Measurements from ENCODE around the gene ZFPM1. TPM values are rescaled to one million over a fixed set of nuclear protein-coding genes. Genes with fewer than 3 reads are reported as not detected.

The ZFPM1 gene
- total RNA-seq, 1 experiment from 2014 or later, result 3.9 TPM

- Histone ChIP-seq H3K9me3 (ENCODE audit: control insufficient read depth, insufficient read depth, low read depth, low read length) (no peaks in the 10 kb centered on the region), H3K4me3 (ENCODE audit: low read depth in 2 of 2, low read length in 2 of 2) (no peak overlapping the region), H3K4me1 (ENCODE audit: control insufficient read depth, insufficient read depth, low read length) (peaks cover 20% of the 10 kb centered on the region), H3K27ac (ENCODE audit: low read length) (no peak overlapping the region), H3K27me3 (ENCODE audit: control insufficient read depth, insufficient read depth, low read length) (no peaks in the 10 kb centered on the region), H3K36me3 (ENCODE audit: control insufficient read depth, insufficient read depth, low read length) (no peaks in the 10 kb centered on the region)
- in situ Hi-C loops (cut with HindIII; ENCODE audit: low pct_unique_long_range_greater_than_20kb, low sequenced_read_pairs), result no loop called here
- ChIA-PET POLR2A (no interaction called here), CTCF (no interaction called here)
- DNase-seq (ENCODE audit: low read depth, low spot score) (no peak), ATAC-seq (no peak)
- TF ChIP-seq POLR2AphosphoS5 (IDR thresholded peaks at IDR 0.05; ENCODE audit: low read depth, low read length) (no peak), CTCF (IDR thresholded peaks at IDR 0.05) (no peak), REST (IDR thresholded peaks at IDR 0.05; ENCODE audit: insufficient read depth in 1 of 2, low read depth in 2 of 2, low read length in 1 of 2) (no peak), TCF7L2 (IDR thresholded peaks at IDR 0.05; ENCODE audit: low read depth, low read length) (no peak), SIN3A (IDR thresholded peaks at IDR 0.05; ENCODE audit: borderline replicate concordance, insufficient read depth, low read depth, low read length) (no peak)
- intact Hi-C loops (cut with micrococcal nuclease; ENCODE audit: unreplicated experiment), result no loop called here
- no TSS peak for BruUV-seq (replicated peaks)
Measured at GRCh38 chr16:88460496-88461330, 7.6 kb downstream of the ZFPM1 start.

- Histone ChIP-seq H3K36me3 (ENCODE audit: control insufficient read depth, insufficient read depth, low read length) (no peaks in the 10 kb centered on the region), H3K4me3 (ENCODE audit: low read depth in 2 of 2, low read length in 2 of 2) (no peak overlapping the region), H3K27ac (ENCODE audit: low read length) (no peak overlapping the region), H3K9me3 (ENCODE audit: control insufficient read depth, insufficient read depth, low read depth, low read length) (no peaks in the 10 kb centered on the region), H3K4me1 (ENCODE audit: control insufficient read depth, insufficient read depth, low read length) (peaks cover 13% of the 10 kb centered on the region), H3K27me3 (ENCODE audit: control insufficient read depth, insufficient read depth, low read length) (no peaks in the 10 kb centered on the region)
- in situ Hi-C loops (cut with HindIII; ENCODE audit: low pct_unique_long_range_greater_than_20kb, low sequenced_read_pairs) (no loop called here), intact Hi-C loops (cut with micrococcal nuclease; ENCODE audit: unreplicated experiment) (no loop called here)
- ATAC-seq, result peak; percentile 59
- no peak for DNase-seq (ENCODE audit: low read depth, low spot score)
- no TSS peak for BruUV-seq (replicated peaks)
- no peak for TF ChIP-seq POLR2AphosphoS5 (IDR thresholded peaks at IDR 0.05; ENCODE audit: low read depth, low read length)
- no peak for TF ChIP-seq REST (IDR thresholded peaks at IDR 0.05; ENCODE audit: insufficient read depth in 1 of 2, low read depth in 2 of 2, low read length in 1 of 2)
- TF ChIP-seq CTCF (IDR thresholded peaks at IDR 0.05), result no peak
- TF ChIP-seq SIN3A (IDR thresholded peaks at IDR 0.05; ENCODE audit: borderline replicate concordance, insufficient read depth, low read depth, low read length), result no peak
- TF ChIP-seq TCF7L2 (IDR thresholded peaks at IDR 0.05; ENCODE audit: low read depth, low read length), result no peak
- POLR2A ChIA-PET, result no interaction called here
- CTCF ChIA-PET, result no interaction called here
Measured at GRCh38 chr16:88461331-88462269, 8.5 kb downstream of the ZFPM1 start.

Measured in Panc1 (cell line).